Neural progenitor cell (in vitro differentiated cells): ENCODE measurements around the gene PTOV1. TPM values are rescaled to one million over a fixed set of nuclear protein-coding genes. Genes with fewer than 3 reads are reported as not detected.

Experiments
- DNase-seq: peaks from one replicate; pipeline ENCODE4 v3.0.0-alpha.2; 2016; ENCODE audit warnings: low spot score
- H2AFZ ChIP-seq: fragments of 200-600 bp; sonication (generic); replicated peaks from 2 replicates; pipeline ENCODE4 v1.6.1; 2016; ENCODE audit warnings: antibody characterized with exemption
- H3F3A ChIP-seq: fragments of 200-600 bp; sonication (generic); 2 replicates; pipeline ENCODE4 v1.6.1; 2016; ENCODE audit warnings: antibody characterized with exemption, low read depth
- H3K27ac ChIP-seq: fragments of 200-600 bp; sonication (generic); 2 replicates; pipeline ENCODE4 v1.5.1; 2016; ENCODE audit warnings: mild to moderate bottlenecking
- H3K27me3 ChIP-seq: fragments of 200-600 bp; sonication (generic); 2 replicates; pipeline ENCODE4 v1.6.1; 2016; ENCODE audit warnings: mild to moderate bottlenecking, moderate library complexity
- H3K36me3 ChIP-seq: fragments of 200-600 bp; sonication (generic); 2 replicates; pipeline ENCODE4 v1.5.1; 2016
- H3K4me1 ChIP-seq: fragments of 200-600 bp; sonication (generic); 2 replicates; pipeline ENCODE4 v1.6.1; 2016; ENCODE audit warnings: mixed run types
- H3K4me2 ChIP-seq: fragments of 200-600 bp; sonication (generic); 2 replicates; pipeline ENCODE4 v1.6.1; 2016
- H3K4me3 ChIP-seq: fragments of 200-600 bp; sonication (generic); 2 replicates; pipeline ENCODE4 v1.5.1; 2016
- H3K79me2 ChIP-seq: fragments of 200-600 bp; sonication (generic); 2 replicates; pipeline ENCODE4 v1.6.1; 2016; ENCODE audit warnings: low read depth
- H3K9ac ChIP-seq: fragments of 200-600 bp; sonication (generic); 2 replicates; pipeline ENCODE4 v1.6.1; 2016
- H3K9me3 ChIP-seq: fragments of 200-600 bp; sonication (generic); 2 replicates; pipeline ENCODE4 v1.5.1; 2016; ENCODE audit warnings: low read depth
- H4K20me1 ChIP-seq: fragments of 200-600 bp; sonication (generic); 2 replicates; pipeline ENCODE4 v1.6.1; 2016; ENCODE audit warnings: low read depth
- H3K27ac Mint-ChIP-seq: 3 replicates; pipeline ENCODE4 v1.8.0; 2021; ENCODE audit warnings: mixed read lengths
- H3K27me3 Mint-ChIP-seq: 2 replicates; pipeline ENCODE4 v1.8.0; 2022; ENCODE audit warnings: low read depth, mild to moderate bottlenecking, inconsistent platforms, moderate library complexity, mixed read lengths; ENCODE audit not compliant: insufficient read depth
- H3K36me3 Mint-ChIP-seq: 3 replicates; pipeline ENCODE4 v1.8.0; 2021; ENCODE audit warnings: mixed read lengths
- H3K4me1 Mint-ChIP-seq: 3 replicates; pipeline ENCODE4 v1.8.0; 2021; ENCODE audit warnings: mixed read lengths
- H3K4me3 Mint-ChIP-seq: 3 replicates; pipeline ENCODE4 v1.8.0; 2021; ENCODE audit warnings: mild to moderate bottlenecking, moderate library complexity, mixed read lengths
- H3K9me3 Mint-ChIP-seq: 3 replicates; pipeline ENCODE4 v1.8.0; 2020; ENCODE audit warnings: mixed read lengths
- CTCF ChIP-seq: fragments of 200-600 bp; sonication (generic); IDR thresholded peaks from 2 replicates; pipeline ENCODE4 v1.5.1; 2017; ENCODE audit warnings: antibody characterized with exemption, mild to moderate bottlenecking
- EZH2 ChIP-seq: fragments of 200-600 bp; sonication (generic); IDR thresholded peaks from 2 replicates; pipeline ENCODE4 v1.6.1; 2017; ENCODE audit warnings: antibody characterized with exemption, mild to moderate bottlenecking, moderate library complexity
- EZH2phosphoT487 ChIP-seq: fragments of 200-600 bp; sonication (generic); IDR thresholded peaks from 2 replicates; pipeline ENCODE4 v1.6.1; 2017; ENCODE audit warnings: antibody characterized with exemption
- total RNA-seq: library from RNA; depleted of rRNA; stranded (reverse); fragments of >200 nt; gene quantifications from 2 replicates; pipeline ENCODE4 v1.2.3, GENCODE V29; 2015; ENCODE audit warnings: low replicate concordance

PTOV1 gene
- total RNA-seq, 1 donor from 2014 or later = 63.5 TPM

DNA sequence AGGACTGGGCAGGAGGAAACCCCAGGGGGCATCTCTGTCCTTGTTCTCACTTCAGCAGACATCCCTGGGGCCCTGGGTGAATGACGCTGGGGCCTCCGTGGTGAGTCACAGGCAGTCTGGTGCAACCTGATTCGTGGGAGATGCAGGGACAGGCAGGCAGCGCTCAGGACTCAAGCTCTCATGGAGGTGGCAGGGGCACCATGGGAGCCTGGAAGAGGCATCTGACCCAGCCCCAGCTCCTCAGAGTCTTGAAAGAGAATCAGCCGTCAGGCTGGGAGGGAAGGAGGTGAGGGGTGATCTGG lies 14.0 kb upstream of the PTOV1 start:
- TF ChIP-seq EZH2 = no peak
- TF ChIP-seq EZH2phosphoT487 = no peak
- TF ChIP-seq CTCF = no peak
- H3K27ac ChIP-seq = no peak overlapping the region
- H3K4me1 ChIP-seq = no peaks in the 10 kb centered on the region
- DNase-seq = no peak
- no peaks in the 10 kb centered on the region for H3K9me3 ChIP-seq
- H2AFZ ChIP-seq = no peak overlapping the region
- H3K27ac Mint-ChIP-seq = peak overlapping the region; percentile 16
- peak overlapping the region; percentile 64 for H3K4me3 Mint-ChIP-seq
- H3K9ac ChIP-seq = no peak overlapping the region
- no peak overlapping the region for H3K4me2 ChIP-seq
- peaks cover 2% of the 10 kb centered on the region for H3K4me1 Mint-ChIP-seq
- H3K4me3 ChIP-seq = no peak overlapping the region
- H3F3A ChIP-seq = no peaks in the 10 kb centered on the region
- H3K27me3 ChIP-seq = no peaks in the 10 kb centered on the region
- H3K9me3 Mint-ChIP-seq = no peaks in the 10 kb centered on the region
- peaks cover 2% of the 10 kb centered on the region for H3K27me3 Mint-ChIP-seq
- peaks cover 8% of the 10 kb centered on the region for H4K20me1 ChIP-seq
- no peaks in the 10 kb centered on the region for H3K36me3 ChIP-seq
- H3K36me3 Mint-ChIP-seq = peaks cover 47% of the 10 kb centered on the region
- H3K79me2 ChIP-seq = no peaks in the 10 kb centered on the region

DNA sequence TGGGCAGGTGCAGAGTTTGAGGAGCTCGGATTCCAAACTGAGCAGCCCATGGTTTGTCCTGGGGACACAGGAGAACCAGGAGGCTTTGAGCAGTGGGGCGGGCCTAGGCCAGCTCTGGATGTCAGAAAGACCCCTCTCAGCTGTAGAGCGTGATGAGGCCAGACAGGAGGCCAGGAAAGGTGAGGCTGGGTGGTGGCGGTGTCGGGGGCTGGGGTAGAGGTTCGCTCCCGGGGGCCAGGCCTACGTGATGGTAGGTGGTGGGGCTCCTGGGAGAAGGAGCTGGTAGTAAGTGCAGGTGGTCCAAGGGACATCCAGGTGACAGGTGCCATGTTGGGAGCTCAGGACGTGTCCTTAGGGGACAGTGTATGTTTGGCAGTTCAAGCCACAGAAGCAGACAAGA lies 13.5 kb upstream of the PTOV1 start:
- H3K4me3 ChIP-seq = no peak overlapping the region
- no peaks in the 10 kb centered on the region for H3K9me3 Mint-ChIP-seq
- TF ChIP-seq CTCF (no peak), EZH2 (no peak), EZH2phosphoT487 (no peak)
- no peaks in the 10 kb centered on the region for H3K4me1 ChIP-seq
- H3K36me3 ChIP-seq = no peaks in the 10 kb centered on the region
- H2AFZ ChIP-seq = no peak overlapping the region
- DNase-seq = no peak
- H3K9ac ChIP-seq = no peak overlapping the region
- H3K27me3 Mint-ChIP-seq = peaks cover 2% of the 10 kb centered on the region
- H3K79me2 ChIP-seq = no peaks in the 10 kb centered on the region
- peaks cover 1% of the 10 kb centered on the region for H3F3A ChIP-seq
- H3K36me3 Mint-ChIP-seq = peaks cover 47% of the 10 kb centered on the region
- H3K4me3 Mint-ChIP-seq = peak overlapping the region; percentile 64
- no peak overlapping the region for H3K27ac ChIP-seq
- H4K20me1 ChIP-seq = peaks cover 8% of the 10 kb centered on the region
- H3K9me3 ChIP-seq = no peaks in the 10 kb centered on the region
- no peaks in the 10 kb centered on the region for H3K27me3 ChIP-seq
- no peak overlapping the region for H3K4me2 ChIP-seq
- H3K27ac Mint-ChIP-seq = peak overlapping the region; percentile 16
- peaks cover 2% of the 10 kb centered on the region for H3K4me1 Mint-ChIP-seq

- H2AFZ ChIP-seq = no peak overlapping the region
- H3F3A ChIP-seq = peaks cover 5% of the 10 kb centered on the region
- H3K27me3 ChIP-seq = no peaks in the 10 kb centered on the region
- H3K4me1 Mint-ChIP-seq = peaks cover 2% of the 10 kb centered on the region
- peaks cover 2% of the 10 kb centered on the region for H4K20me1 ChIP-seq
- H3K79me2 ChIP-seq = no peaks in the 10 kb centered on the region
- H3K4me1 ChIP-seq = no peaks in the 10 kb centered on the region
- no peak overlapping the region for H3K9ac ChIP-seq
- no peak overlapping the region for H3K4me2 ChIP-seq
- H3K27ac Mint-ChIP-seq = no peak overlapping the region
- H3K36me3 Mint-ChIP-seq = peaks cover 41% of the 10 kb centered on the region
- no peak overlapping the region for H3K4me3 Mint-ChIP-seq
- no peaks in the 10 kb centered on the region for H3K9me3 ChIP-seq
- no peaks in the 10 kb centered on the region for H3K36me3 ChIP-seq
- no peaks in the 10 kb centered on the region for H3K27me3 Mint-ChIP-seq
- TF ChIP-seq CTCF (no peak), EZH2phosphoT487 (no peak), EZH2 (no peak)
- H3K4me3 ChIP-seq = no peak overlapping the region
- H3K27ac ChIP-seq = no peak overlapping the region
- no peaks in the 10 kb centered on the region for H3K9me3 Mint-ChIP-seq
- DNase-seq = no peak
These were observed 11.9 kb upstream of the PTOV1 start for GRCh38 chr19:49838885-49839588.
